CD14-positive monocyte (primary cell): Measurements from ENCODE around the gene FHIP1B. TPM values are rescaled to one million over a fixed set of nuclear protein-coding genes. Genes with fewer than 3 reads are reported as not detected.
A peak's percentile ranks its signal among the peaks of the same experiment; 100 is the strongest.

ENCODE experiments used
- DNase-seq, 3 donors: peaks; one replicate each; pipeline ENCODE4 v3.0.0-alpha.2; 2011 to 2022
- H2AFZ ChIP-seq: 2 replicates; pipeline ENCODE4 v1.6.0; 2012; ENCODE audit warnings: mild to moderate bottlenecking, low read depth, low read length, inconsistent platforms; ENCODE audit not compliant: insufficient read depth, poor library complexity, severe bottlenecking
- H3K27ac ChIP-seq, 2 donors: 1 replicate in 1 of 2; 2 replicates in 1 of 2; pipeline ENCODE4 v1.5.1; 2012 to 2013; ENCODE audit warnings: low read length in 2 of 2, control low read depth in 1 of 2, inconsistent platforms in 1 of 2, low read depth in 1 of 2, mild to moderate bottlenecking in 1 of 2
- H3K27me3 ChIP-seq, 2 donors: one replicate each; pipeline versions ENCODE4 v1.6.0 to v1.6.1; 2011 to 2013; ENCODE audit warnings: low read length in 2 of 2; ENCODE audit not compliant: control insufficient read depth in 2 of 2, insufficient read depth in 2 of 2
- H3K36me3 ChIP-seq, 2 donors: replicated peaks in 1 of 2; 1 replicate in 1 of 2; 2 replicates in 1 of 2; pipeline versions ENCODE4 v1.5.1 to v1.6.1; 2012 to 2013; ENCODE audit warnings: low read length in 2 of 2, control low read depth in 1 of 2, inconsistent platforms in 1 of 2, mild to moderate bottlenecking in 1 of 2; ENCODE audit not compliant: insufficient read depth in 2 of 2, control insufficient read depth in 1 of 2
- H3K4me1 ChIP-seq, 2 donors: 1 replicate in 1 of 2; 2 replicates in 1 of 2; pipeline versions ENCODE4 v1.5.1 to v1.6.1; 2012 to 2013; ENCODE audit warnings: low read length in 2 of 2, control low read depth in 1 of 2, inconsistent platforms in 1 of 2, mild to moderate bottlenecking in 1 of 2, moderate library complexity in 1 of 2; ENCODE audit not compliant: insufficient read depth in 2 of 2, control insufficient read depth in 1 of 2
- H3K4me2 ChIP-seq: replicated peaks from 2 replicates; pipeline ENCODE3; 2012; ENCODE audit warnings: low read length, moderate library complexity, mild to moderate bottlenecking; ENCODE audit not compliant: poor library complexity, severe bottlenecking; ENCODE audit errors: extremely low read depth
- H3K4me3 ChIP-seq, 3 experiments: fragments of 200-600 bp in 1 of 3; sonication (generic) in 1 of 3; replicated peaks in 1 of 3; 1 replicate in 2 of 3; 2 replicates in 1 of 3; pipeline ENCODE4 v1.5.1; 2011 to 2013; ENCODE audit warnings: low read length in 3 of 3, mild to moderate bottlenecking in 3 of 3, control low read depth in 2 of 3, low read depth in 2 of 3, inconsistent platforms in 1 of 3, moderate library complexity in 1 of 3
- H3K79me2 ChIP-seq: 2 replicates; pipeline ENCODE4 v1.6.0; 2012; ENCODE audit warnings: mild to moderate bottlenecking, control low read depth, inconsistent platforms, low read length, moderate library complexity; ENCODE audit not compliant: insufficient read depth
- H3K9ac ChIP-seq: 2 replicates; pipeline ENCODE4 v1.6.0; 2017; ENCODE audit warnings: low read length, mild to moderate bottlenecking; ENCODE audit not compliant: insufficient read depth, poor library complexity, severe bottlenecking
- H3K9me3 ChIP-seq, 2 donors: replicated peaks in 1 of 2; 1 replicate in 1 of 2; 2 replicates in 1 of 2; pipeline versions ENCODE4 v1.5.1 to v1.6.1; 2012 to 2013; ENCODE audit warnings: low read length in 2 of 2, control low read depth in 1 of 2; ENCODE audit not compliant: control insufficient read depth in 1 of 2, insufficient read depth in 1 of 2
- H4K20me1 ChIP-seq: 2 replicates; pipeline ENCODE4 v1.6.0; 2012; ENCODE audit warnings: mild to moderate bottlenecking, low read length, control low read depth, moderate library complexity; ENCODE audit not compliant: insufficient read depth
- H3K27ac Mint-ChIP-seq, 7 donors: one replicate each; pipeline ENCODE4 v1.8.0; 2020; ENCODE audit warnings: mild to moderate bottlenecking in 7 of 7, mixed read lengths in 7 of 7, moderate library complexity in 6 of 7, inconsistent platforms in 2 of 7
- H3K27me3 Mint-ChIP-seq, 3 donors: one replicate each; pipeline ENCODE4 v1.8.0; 2021 to 2022; ENCODE audit warnings: low read depth in 3 of 3, mild to moderate bottlenecking in 3 of 3, mixed read lengths in 3 of 3, moderate library complexity in 3 of 3, inconsistent platforms in 1 of 3
- H3K36me3 Mint-ChIP-seq, 2 donors: one replicate each; pipeline ENCODE4 v1.8.0; 2020; ENCODE audit warnings: mixed read lengths in 2 of 2, inconsistent platforms in 1 of 2, mild to moderate bottlenecking in 1 of 2
- H3K4me1 Mint-ChIP-seq: one replicate; pipeline ENCODE4 v1.8.0; 2020; ENCODE audit warnings: mild to moderate bottlenecking, mixed read lengths
- H3K4me3 Mint-ChIP-seq, 2 donors: one replicate each; pipeline ENCODE4 v1.8.0; 2020; ENCODE audit warnings: mild to moderate bottlenecking in 2 of 2, mixed read lengths in 2 of 2, moderate library complexity in 1 of 2
- H3K9me3 Mint-ChIP-seq, 7 donors: one replicate each; pipeline ENCODE4 v1.8.0; 2020 to 2022; ENCODE audit warnings: mixed read lengths in 7 of 7, mild to moderate bottlenecking in 6 of 7, moderate library complexity in 6 of 7, inconsistent platforms in 2 of 7
- CTCF ChIP-seq: fragments of 200-600 bp; IDR thresholded peaks from one replicate; pipeline ENCODE4 v1.8.0; 2022; ENCODE audit warnings: antibody characterized with exemption, mild to moderate bottlenecking
- WGBS: methylation state at CpG from one replicate; pipeline ENCODE4 v1.1.5; 2013; ENCODE audit warnings: missing lambda C conversion rate; ENCODE audit not compliant: insufficient coverage; 5-methylcytosine and 5-hydroxymethylcytosine counted together
- intact Hi-C, 2 donors: fragments of 100-400 bp; cut with micrococcal nuclease; formaldehyde crosslinking; loops; one replicate each; pipeline versions ENCODE4 v1.15.0 to v1.15.1; 2023
- polyA plus RNA-seq, 3 donors: library from polyadenylated mRNA; depleted of rRNA in 1 of 3; unstranded in 2 of 3; stranded (reverse) in 1 of 3; fragments of 300-500 nt in 2 of 3; fragments of >200 nt in 1 of 3; fragmentation: Illumina TruSeq in 2 of 3; gene quantifications; 1 replicate in 2 of 3; 2 replicates in 1 of 3; pipeline ENCODE4 v1.2.3, GENCODE V29; 2012 to 2021

FHIP1B gene
- polyA plus RNA-seq, 3 donors: 14.2 to 64.1 (median 18.9) TPM

- Mint-ChIP-seq H3K27ac (peak overlapping the region; percentile 21 to 90 (median 76)), H3K4me3 (peak overlapping the region in 1 of 2 donors; percentile 46), H3K36me3 (peaks cover 23 to 38% of the 10 kb centered on the region in 2 donors), H3K4me1 (peaks cover 78% of the 10 kb centered on the region), H3K27me3 (peaks cover 0 to 1% (median 0%) of the 10 kb centered on the region in 3 donors), H3K9me3 (no peaks in the 10 kb centered on the region)
- Histone ChIP-seq H3K27ac (peak overlapping the region in 1 of 2 donors; percentile 42), H3K9ac (no peak overlapping the region), H3K9me3 (no peaks in the 10 kb centered on the region), H3K27me3 (no peaks in the 10 kb centered on the region), H3K79me2 (peaks cover 96% of the 10 kb centered on the region), H3K4me3 (peak overlapping the region in 1 of 3 experiments; percentile 34), H3K4me1 (peaks cover 60 to 87% of the 10 kb centered on the region in 2 donors), H3K4me2 (peak overlapping the region; percentile 17), H3K36me3 (peaks cover 0 to 16% of the 10 kb centered on the region in 2 donors), H4K20me1 (no peaks in the 10 kb centered on the region), H2AFZ (no peak overlapping the region)
- no peak for TF ChIP-seq CTCF
- peak in 2 of 3 donors; percentile 46 to 49 for DNase-seq
- 0% methylated on average over 1 of the region's 2 CpGs for WGBS
- intact Hi-C loops: loop anchor here (5.0 to 10.0 kb wide), 3 partner anchors 382 to 455 kb away; partner anchors contain the start of genes TAF10 (in 2 of the 2), MRPL17 (in 1 of the 2) and TPP1 (in 1 of the 2)
Measured at GRCh38 chr11:6229911-6230310, 4.5 kb downstream of the FHIP1B start.

GRCh38 chr11:6228520-6228919, 5.9 kb downstream of the FHIP1B start:
- H3K9ac ChIP-seq: no peak overlapping the region
- intact Hi-C loops: no loop called here
- H3K4me1 ChIP-seq: peaks cover 54 to 83% of the 10 kb centered on the region in 2 donors
- H3K36me3 ChIP-seq: peaks cover 9 to 26% of the 10 kb centered on the region in 2 donors
- Mint-ChIP-seq H3K4me1 (peaks cover 74% of the 10 kb centered on the region), H3K27ac (peak overlapping the region in 1 of 7 donors; percentile 28), H3K4me3 (no peak overlapping the region), H3K9me3 (no peaks in the 10 kb centered on the region), H3K36me3 (peaks cover 37 to 52% of the 10 kb centered on the region in 2 donors), H3K27me3 (peaks cover 0 to 1% (median 0%) of the 10 kb centered on the region in 3 donors)
- TF ChIP-seq CTCF: no peak
- DNase-seq: no peak
- no peak overlapping the region for H3K4me2 ChIP-seq
- no peak overlapping the region for H3K4me3 ChIP-seq
- H3K79me2 ChIP-seq: peaks cover 100% of the 10 kb centered on the region
- no peak overlapping the region for H3K27ac ChIP-seq
- 50% methylated on average over 2 of the region's 3 CpGs for whole genome bisulfite sequencing
- H3K9me3 ChIP-seq: no peaks in the 10 kb centered on the region
- H3K27me3 ChIP-seq: no peaks in the 10 kb centered on the region
- no peak overlapping the region for H2AFZ ChIP-seq
- no peaks in the 10 kb centered on the region for H4K20me1 ChIP-seq
